ENCODE results near the gene TMC1.

GRCh38 chr9:72658703-72659102 is 137.3 kb downstream of the TMC1 start:
- TF ChIP-seq GATA2 (IDR thresholded peaks at IDR 0.05; ENCODE audit: low read depth, low read length) (no peak), GATA3 (IDR thresholded peaks at IDR 0.05; ENCODE audit: low read depth, low read length) (no peak)

Data from SH-SY5Y (cell line).